WTC11 (cell line): ENCODE measurements around the gene ANKRD28. TPM values are rescaled to one million over a fixed set of nuclear protein-coding genes. Genes with fewer than 3 reads are reported as not detected.
A peak's percentile ranks its signal among the peaks of the same experiment; 100 is the strongest.
"Not testable (repeated sequence)": the region's sequence is repeated elsewhere in the genome, so short reads cannot be mapped to it uniquely, and the experiment has no call there.

Experiments
- ATAC-seq: fragments of 200-7000 bp; cut with Tn5 transposase; 2 replicates; pipeline ENCODE4 v1.10.0; 2021; ENCODE audit warnings: mild to moderate bottlenecking, moderate library complexity
- CTCF ChIA-PET: fragments of 300-600 bp; sonication (Branson Sonifier 250); formaldehyde crosslinking; loops from one replicate; lab custom pipeline; 2021; ENCODE audit warnings: antibody characterized with exemption; lab: Charles Lee
- POLR2A ChIA-PET: fragments of 350-600 bp; sonication (Branson Sonifier 250); formaldehyde crosslinking; loops from one replicate; lab custom pipeline; 2021; ENCODE audit warnings: antibody characterized with exemption; lab: Charles Lee
- DNase-seq: peaks from one replicate; pipeline ENCODE4 v3.0.0; 2021; ENCODE audit warnings: low spot score
- H3K27ac Mint-ChIP-seq: 2 replicates; pipeline ENCODE4 v1.8.0; 2021; ENCODE audit warnings: mixed read lengths
- H3K27me3 Mint-ChIP-seq: 2 replicates; pipeline ENCODE4 v1.8.0; 2021; ENCODE audit warnings: low read depth, mild to moderate bottlenecking, moderate library complexity, mixed read lengths
- H3K36me3 Mint-ChIP-seq: 2 replicates; pipeline ENCODE4 v1.8.0; 2021; ENCODE audit warnings: mixed read lengths
- H3K4me1 Mint-ChIP-seq: 2 replicates; pipeline ENCODE4 v1.8.0; 2022; ENCODE audit warnings: mixed read lengths
- H3K4me3 Mint-ChIP-seq: 2 replicates; pipeline ENCODE4 v1.8.0; 2021; ENCODE audit warnings: mild to moderate bottlenecking, moderate library complexity, mixed read lengths
- H3K9me3 Mint-ChIP-seq: 2 replicates; pipeline ENCODE4 v1.8.0; 2021; ENCODE audit warnings: mixed read lengths
- CTCF ChIP-seq: fragments of 200-600 bp; IDR thresholded peaks from 2 replicates; pipeline ENCODE4 v1.8.0; 2022; ENCODE audit warnings: antibody characterized with exemption
- ESRRA ChIP-seq: sonication (generic); formaldehyde crosslinking; IDR thresholded peaks from 2 replicates; pipeline ENCODE4 v1.8.1; 2022; ENCODE audit warnings: mild to moderate bottlenecking, missing genetic modification reagents, borderline replicate concordance
- GABPB1 ChIP-seq: sonication (generic); formaldehyde crosslinking; IDR thresholded peaks from 2 replicates; pipeline ENCODE4 v1.8.1; 2023; ENCODE audit warnings: mild to moderate bottlenecking, missing genetic modification reagents
- GRHL2 ChIP-seq: fragments of 250-450 bp; sonication (Bioruptor Pico); IDR thresholded peaks from 2 replicates; pipeline ENCODE4 v1.8.0; 2022; ENCODE audit warnings: mild to moderate bottlenecking, moderate library complexity; ENCODE audit not compliant: insufficient replicate concordance, severe bottlenecking
- MYBL2 ChIP-seq: sonication (generic); formaldehyde crosslinking; IDR thresholded peaks from 2 replicates; pipeline ENCODE4 v1.8.1; 2023; ENCODE audit warnings: mild to moderate bottlenecking, moderate library complexity, missing genetic modification reagents
- NFE2L1 ChIP-seq: sonication (generic); formaldehyde crosslinking; IDR thresholded peaks from 2 replicates; pipeline ENCODE4 v1.8.1; 2023; ENCODE audit warnings: missing genetic modification reagents
- OVOL2 ChIP-seq: fragments of 250-450 bp; sonication (Bioruptor Pico); IDR thresholded peaks from 2 replicates; pipeline ENCODE4 v1.9.0; 2021; ENCODE audit warnings: mild to moderate bottlenecking, borderline replicate concordance
- RORB ChIP-seq: fragments of 250-450 bp; sonication (Bioruptor Pico); IDR thresholded peaks from 2 replicates; pipeline ENCODE4 v1.9.0; 2021; ENCODE audit warnings: mild to moderate bottlenecking
- TEAD4 ChIP-seq: sonication (generic); formaldehyde crosslinking; IDR thresholded peaks from 2 replicates; pipeline ENCODE4 v1.8.0; 2022; ENCODE audit warnings: mild to moderate bottlenecking, missing genetic modification reagents
- ZNF512 ChIP-seq: sonication (generic); formaldehyde crosslinking; IDR thresholded peaks from 2 replicates; pipeline ENCODE4 v1.8.1; 2022; ENCODE audit warnings: missing genetic modification reagents, borderline replicate concordance
- total RNA-seq: library from RNA; stranded (reverse); gene quantifications from 3 replicates; pipeline ENCODE4 v1.2.3, GENCODE V29; 2021
- TF ChIP-seq, protein P1 (sequence below): fragments of 250-450 bp; sonication (Bioruptor Pico); IDR thresholded peaks from 2 replicates; pipeline ENCODE4 v1.9.0; 2021; ENCODE audit warnings: moderate library complexity, mild to moderate bottlenecking, inconsistent platforms, borderline replicate concordance
- TF ChIP-seq, protein P2 (sequence below): sonication (generic); formaldehyde crosslinking; IDR thresholded peaks from 2 replicates; pipeline ENCODE4 v1.8.0; 2023; ENCODE audit warnings: missing genetic modification reagents, mild to moderate bottlenecking, borderline replicate concordance

The ANKRD28 gene
- total RNA-seq, 1 experiment from 2014 or later = 51.6 TPM

DNA sequence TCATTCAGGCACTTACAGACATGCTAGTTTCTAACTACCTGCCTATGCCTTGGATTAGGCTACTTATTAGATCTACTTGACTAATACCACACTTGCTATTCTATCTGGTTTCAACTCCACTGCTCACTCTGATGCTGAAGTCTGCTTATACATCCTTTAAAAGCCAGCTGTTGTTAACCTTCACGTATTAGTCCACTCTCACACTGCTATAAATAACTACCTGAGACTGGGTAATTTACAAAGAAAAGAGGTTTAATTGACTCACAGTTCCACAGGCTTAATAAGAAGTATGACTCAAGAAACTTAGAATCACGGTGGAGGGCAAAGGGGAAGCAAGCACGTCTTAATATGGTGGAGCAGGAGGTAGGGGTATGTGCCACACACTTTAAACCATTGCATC, 47.7 kb upstream of the ANKRD28 start:
- ChIA-PET CTCF (interaction anchor here (0.8 kb wide), 1 partner anchor 108 kb away, joined by 3 read pairs; no protein-coding TSS in a partner anchor), POLR2A (no interaction called here)
- peaks cover 10% of the 10 kb centered on the region for H3K36me3 Mint-ChIP-seq
- peaks cover 11% of the 10 kb centered on the region for H3K9me3 Mint-ChIP-seq
- TF ChIP-seq, protein P1, sequence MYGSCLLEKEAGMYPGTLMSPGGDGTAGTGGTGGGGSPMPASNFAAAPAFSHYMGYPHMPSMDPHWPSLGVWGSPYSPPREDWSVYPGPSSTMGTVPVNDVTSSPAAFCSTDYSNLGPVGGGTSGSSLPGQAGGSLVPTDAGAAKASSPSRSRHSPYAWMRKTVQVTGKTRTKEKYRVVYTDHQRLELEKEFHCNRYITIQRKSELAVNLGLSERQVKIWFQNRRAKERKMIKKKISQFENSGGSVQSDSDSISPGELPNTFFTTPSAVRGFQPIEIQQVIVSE (CRISPR knock-in tag) = no peak
- TF ChIP-seq GRHL2 (CRISPR knock-in tag) (no peak), MYBL2 (CRISPR knock-in tag) (no peak), CTCF (no peak), ZNF512 (no peak), ESRRA (CRISPR knock-in tag) (no peak), RORB (no peak)
- H3K4me1 Mint-ChIP-seq = peaks cover 20% of the 10 kb centered on the region
- H3K4me3 Mint-ChIP-seq = no peak overlapping the region
- no peaks in the 10 kb centered on the region for H3K27me3 Mint-ChIP-seq
- ATAC-seq (no peak), DNase-seq (no peak)
- peak overlapping the region; percentile 85 for H3K27ac Mint-ChIP-seq

GRCh38 chr3:15844889-15845288, 47.1 kb upstream of the ANKRD28 start:
- CTCF ChIA-PET = no interaction called here
- no peaks in the 10 kb centered on the region for H3K27me3 Mint-ChIP-seq

GRCh38 chr3:15841091-15841973, 43.6 kb upstream of the ANKRD28 start:
- ATAC-seq = not testable (repeated sequence)

More at GRCh38 chr3:15844889-15845288, 47.1 kb upstream of the ANKRD28 start:
- no peak overlapping the region for H3K27ac Mint-ChIP-seq
- TF ChIP-seq OVOL2 = no peak
- TF ChIP-seq, protein P2, sequence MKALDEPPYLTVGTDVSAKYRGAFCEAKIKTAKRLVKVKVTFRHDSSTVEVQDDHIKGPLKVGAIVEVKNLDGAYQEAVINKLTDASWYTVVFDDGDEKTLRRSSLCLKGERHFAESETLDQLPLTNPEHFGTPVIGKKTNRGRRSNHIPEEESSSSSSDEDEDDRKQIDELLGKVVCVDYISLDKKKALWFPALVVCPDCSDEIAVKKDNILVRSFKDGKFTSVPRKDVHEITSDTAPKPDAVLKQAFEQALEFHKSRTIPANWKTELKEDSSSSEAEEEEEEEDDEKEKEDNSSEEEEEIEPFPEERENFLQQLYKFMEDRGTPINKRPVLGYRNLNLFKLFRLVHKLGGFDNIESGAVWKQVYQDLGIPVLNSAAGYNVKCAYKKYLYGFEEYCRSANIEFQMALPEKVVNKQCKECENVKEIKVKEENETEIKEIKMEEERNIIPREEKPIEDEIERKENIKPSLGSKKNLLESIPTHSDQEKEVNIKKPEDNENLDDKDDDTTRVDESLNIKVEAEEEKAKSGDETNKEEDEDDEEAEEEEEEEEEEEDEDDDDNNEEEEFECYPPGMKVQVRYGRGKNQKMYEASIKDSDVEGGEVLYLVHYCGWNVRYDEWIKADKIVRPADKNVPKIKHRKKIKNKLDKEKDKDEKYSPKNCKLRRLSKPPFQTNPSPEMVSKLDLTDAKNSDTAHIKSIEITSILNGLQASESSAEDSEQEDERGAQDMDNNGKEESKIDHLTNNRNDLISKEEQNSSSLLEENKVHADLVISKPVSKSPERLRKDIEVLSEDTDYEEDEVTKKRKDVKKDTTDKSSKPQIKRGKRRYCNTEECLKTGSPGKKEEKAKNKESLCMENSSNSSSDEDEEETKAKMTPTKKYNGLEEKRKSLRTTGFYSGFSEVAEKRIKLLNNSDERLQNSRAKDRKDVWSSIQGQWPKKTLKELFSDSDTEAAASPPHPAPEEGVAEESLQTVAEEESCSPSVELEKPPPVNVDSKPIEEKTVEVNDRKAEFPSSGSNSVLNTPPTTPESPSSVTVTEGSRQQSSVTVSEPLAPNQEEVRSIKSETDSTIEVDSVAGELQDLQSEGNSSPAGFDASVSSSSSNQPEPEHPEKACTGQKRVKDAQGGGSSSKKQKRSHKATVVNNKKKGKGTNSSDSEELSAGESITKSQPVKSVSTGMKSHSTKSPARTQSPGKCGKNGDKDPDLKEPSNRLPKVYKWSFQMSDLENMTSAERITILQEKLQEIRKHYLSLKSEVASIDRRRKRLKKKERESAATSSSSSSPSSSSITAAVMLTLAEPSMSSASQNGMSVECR (CRISPR knock-in tag) = no peak
- TF ChIP-seq GABPB1 (CRISPR knock-in tag) = no peak
- TF ChIP-seq NFE2L1 (CRISPR knock-in tag) = no peak
- TF ChIP-seq TEAD4 (CRISPR knock-in tag) = no peak
- no peak for DNase-seq
- H3K36me3 Mint-ChIP-seq = peaks cover 15% of the 10 kb centered on the region
- H3K4me1 Mint-ChIP-seq = peaks cover 20% of the 10 kb centered on the region
- H3K4me3 Mint-ChIP-seq = no peak overlapping the region
- no peak for ATAC-seq
- POLR2A ChIA-PET = no interaction called here
- peaks cover 17% of the 10 kb centered on the region for H3K9me3 Mint-ChIP-seq

More at GRCh38 chr3:15841091-15841973, 43.6 kb upstream of the ANKRD28 start:
- DNase-seq, H3K27me3 Mint-ChIP-seq, POLR2A ChIA-PET, H3K27ac Mint-ChIP-seq, H3K4me3 Mint-ChIP-seq, H3K4me1 Mint-ChIP-seq, CTCF ChIA-PET: not testable (repeated sequence)
- Mint-ChIP-seq H3K9me3 (peaks cover 29% of the 10 kb centered on the region), H3K36me3 (peaks cover 20% of the 10 kb centered on the region)
